HCT116 (cell line): ENCODE measurements around the gene IGFALS. TPM values are rescaled to one million over a fixed set of nuclear protein-coding genes. Genes with fewer than 3 reads are reported as not detected.
A peak's percentile ranks its signal among the peaks of the same experiment; 100 is the strongest.

Experiments
- ATAC-seq: fragments of 200-7000 bp; cut with Tn5 transposase; 2 replicates; pipeline ENCODE4 v1.9.1; 2020; ENCODE audit warnings: mild to moderate bottlenecking, moderate library complexity
- BruUV-seq: library from RNA; stranded (reverse); fragments of 400-500 nt; replicated peaks from 2 replicates; lab custom pipeline; 2021; lab: Mats Ljungman, UMichigan
- CTCF ChIA-PET: fragments of 300-600 bp; sonication (Branson Sonifier 250); formaldehyde crosslinking; loops from one replicate; lab custom pipeline; 2021; ENCODE audit warnings: antibody characterized with exemption; lab: Charles Lee
- POLR2A ChIA-PET: fragments of 300-600, 350-600 bp; sonication (Branson Sonifier 250); formaldehyde crosslinking; loops from one replicate; lab custom pipeline; 2021; ENCODE audit warnings: antibody characterized with exemption; lab: Charles Lee
- RAD21 ChIA-PET, 2 experiments: fragments of 300-600 bp; sonication (Branson Sonifier 250); formaldehyde crosslinking; loops; one replicate each; lab custom pipeline; 2023; ENCODE audit warnings: low total read pairs in 2 of 2; ENCODE audit not compliant: uncharacterized antibody in 2 of 2, unreplicated experiment in 2 of 2, low non-redundant PET in 1 of 2; lab: Charles Lee
- DNase-seq: peaks from one replicate; pipeline ENCODE4 v3.0.0-alpha.2; 2010; ENCODE audit warnings: low read depth, low spot score
- H2AFZ ChIP-seq: fragments of 200-600 bp; shearing (Covaris generic), sonication (generic); 2 replicates; pipeline ENCODE4 v1.6.1; 2017; ENCODE audit warnings: low read depth, mixed run types, mixed read lengths, antibody characterized with exemption, low read length; ENCODE audit not compliant: poor library complexity, severe bottlenecking
- H3K27ac ChIP-seq: 2 replicates; pipeline ENCODE4 v1.5.1; 2012; ENCODE audit warnings: low read depth, low read length
- H3K27me3 ChIP-seq: fragments of 200-600 bp; sonication (generic); 2 replicates; pipeline ENCODE4 v1.6.1; 2016; ENCODE audit warnings: mixed run types, low read length, mixed read lengths; ENCODE audit not compliant: insufficient read depth
- H3K36me3 ChIP-seq, 2 experiments: fragments of 200-500 bp in 1 of 2; fragments of 200-600 bp in 1 of 2; sonication (Bioruptor generic) in 1 of 2; sonication (generic) in 1 of 2; 2 replicates each; pipeline versions ENCODE4 v1.5.1 to v1.6.1; 2014 to 2016; ENCODE audit warnings: low read length in 2 of 2, inconsistent platforms in 1 of 2, mixed read lengths in 1 of 2, mixed run types in 1 of 2; ENCODE audit not compliant: insufficient read depth in 2 of 2, control insufficient read depth in 1 of 2
- H3K4me1 ChIP-seq, 2 experiments: fragments of 200-600 bp in 1 of 2; sonication (generic) in 1 of 2; 2 replicates each; pipeline versions ENCODE4 v1.5.1 to v1.6.1; 2012 to 2017; ENCODE audit warnings: low read length in 2 of 2, inconsistent platforms in 1 of 2, mild to moderate bottlenecking in 1 of 2, mixed read lengths in 1 of 2, mixed run types in 1 of 2, moderate library complexity in 1 of 2; ENCODE audit not compliant: insufficient read depth in 2 of 2, control insufficient read depth in 1 of 2
- H3K4me2 ChIP-seq: fragments of 200-600 bp; sonication (generic); 2 replicates; pipeline ENCODE4 v1.6.1; 2017; ENCODE audit warnings: mixed run types, low read length, mixed read lengths
- H3K4me3 ChIP-seq, 2 experiments: fragments of 200-600 bp in 1 of 2; sonication (generic) in 1 of 2; replicated peaks in 1 of 2; 2 replicates each; pipeline ENCODE4 v1.5.1; 2011 to 2016; ENCODE audit warnings: low read length in 2 of 2, control low read depth in 1 of 2, low read depth in 1 of 2, mild to moderate bottlenecking in 1 of 2, mixed read lengths in 1 of 2, mixed run types in 1 of 2
- H3K79me2 ChIP-seq: fragments of 200-600 bp; sonication (generic); 2 replicates; pipeline ENCODE4 v1.6.1; 2017; ENCODE audit warnings: mild to moderate bottlenecking, mixed run types, low read length, moderate library complexity, mixed read lengths; ENCODE audit not compliant: insufficient read depth
- H3K9ac ChIP-seq: fragments of 200-600 bp; sonication (generic); 2 replicates; pipeline ENCODE4 v1.6.1; 2016; ENCODE audit warnings: low read length, mixed read lengths
- H3K9me2 ChIP-seq: fragments of 200-600 bp; sonication (generic), shearing (Covaris generic); 2 replicates; pipeline ENCODE4 v1.6.1; 2017; ENCODE audit warnings: mixed run types, mild to moderate bottlenecking, moderate library complexity; ENCODE audit not compliant: insufficient read depth
- H3K9me3 ChIP-seq, 2 experiments: fragments of 200-500 bp in 1 of 2; fragments of 200-600 bp in 1 of 2; sonication (Bioruptor generic) in 1 of 2; sonication (generic) in 1 of 2; 2 replicates each; pipeline ENCODE4 v1.6.1; 2014 to 2017; ENCODE audit warnings: low read length in 2 of 2, mixed read lengths in 2 of 2, inconsistent platforms in 1 of 2, low read depth in 1 of 2, mild to moderate bottlenecking in 1 of 2, mixed run types in 1 of 2, moderate library complexity in 1 of 2; ENCODE audit not compliant: control insufficient read depth in 1 of 2, insufficient read depth in 1 of 2
- H4K20me1 ChIP-seq: fragments of 200-600 bp; sonication (generic), shearing (Covaris generic); 2 replicates; pipeline ENCODE4 v1.6.1; 2017; ENCODE audit warnings: mixed run types, mild to moderate bottlenecking, moderate library complexity; ENCODE audit not compliant: insufficient read depth
- CBX3 ChIP-seq: IDR thresholded peaks from 2 replicates; pipeline ENCODE4 v1.6.1; 2012; ENCODE audit warnings: low read depth
- EZH2phosphoT487 ChIP-seq: fragments of 200-600 bp; IDR thresholded peaks from 2 replicates; pipeline ENCODE4 v1.6.1; 2018; ENCODE audit warnings: antibody characterized with exemption, borderline replicate concordance
- FOSL1 ChIP-seq: IDR thresholded peaks from 2 replicates; pipeline ENCODE4 v1.6.1; 2012; ENCODE audit warnings: low read depth
- JUND ChIP-seq: IDR thresholded peaks from 2 replicates; pipeline ENCODE4 v1.6.1; 2012
- POLR2A ChIP-seq: IDR thresholded peaks from 2 replicates; pipeline ENCODE4 v1.7.0; 2011; ENCODE audit warnings: borderline replicate concordance; ENCODE audit not compliant: insufficient read depth, insufficient read length; ENCODE audit errors: extremely low read depth
- POLR2AphosphoS5 ChIP-seq: IDR thresholded peaks from 2 replicates; pipeline ENCODE4 v1.6.1; 2011; ENCODE audit warnings: mild to moderate bottlenecking, low read depth, low read length, moderate library complexity
- RAD21 ChIP-seq: IDR thresholded peaks from 2 replicates; pipeline ENCODE4 v1.6.1; 2012; ENCODE audit warnings: low read depth, mild to moderate bottlenecking
- SP1 ChIP-seq: IDR thresholded peaks from 2 replicates; pipeline ENCODE4 v1.6.1; 2012; ENCODE audit warnings: low read depth
- TCF7L2 ChIP-seq: IDR thresholded peaks from 2 replicates; pipeline ENCODE4 v1.7.0; 2011; ENCODE audit warnings: borderline replicate concordance, inconsistent platforms; ENCODE audit not compliant: insufficient read depth, insufficient read length; ENCODE audit errors: extremely low read depth
- ZBTB33 ChIP-seq: IDR thresholded peaks from 2 replicates; pipeline ENCODE4 v1.6.1; 2011; ENCODE audit warnings: mild to moderate bottlenecking, low read length, moderate library complexity; ENCODE audit not compliant: insufficient replicate concordance; ENCODE audit errors: extremely low read depth
- ZNF274 ChIP-seq: fragments of 200-500 bp; sonication (Bioruptor generic); IDR thresholded peaks from 2 replicates; pipeline ENCODE4 v1.6.1; 2014; ENCODE audit warnings: mild to moderate bottlenecking, low read depth, low read length, inconsistent platforms
- intact Hi-C: fragments of 100-400 bp; cut with micrococcal nuclease; formaldehyde crosslinking; loops from 2 replicates; pipeline ENCODE4 v1.10.0; 2022
- total RNA-seq: library from RNA; stranded (reverse); gene quantifications from one replicate; pipeline ENCODE4 v1.2.1, GENCODE V29; 2021; ENCODE audit not compliant: unreplicated experiment
- TF ChIP-seq, protein P1 (sequence below): IDR thresholded peaks from 2 replicates; pipeline ENCODE4 v1.6.1; 2012

The IGFALS gene
- total RNA-seq, 1 experiment from 2014 or later: 0.10 TPM

GRCh38 chr16:1769402-1770300 lies 23.9 kb downstream of the IGFALS start:
- POLR2A ChIA-PET: interaction anchor here (0.6 to 3.5 kb wide), 4 partner anchors 13 to 349 kb away, joined by 3 to 23 read pairs (median 3); partner anchors contain the start of genes JPT2, NUBP2, SPSB3 and UQCC4
- Histone ChIP-seq H3K36me3 (peaks cover 5 to 15% of the 10 kb centered on the region in 2 experiments; a peak in 3 of 4 replicates), H3K9me3 (no peaks in the 10 kb centered on the region), H3K9ac (peak overlapping the region; percentile 93), H3K27ac (peak overlapping the region; percentile 95), H3K4me2 (peak overlapping the region; percentile 100), H3K4me3 (peak overlapping the region; percentile 88 to 97), H3K4me1 (peaks cover 14 to 27% of the 10 kb centered on the region in 2 experiments), H4K20me1 (peaks cover 5% of the 10 kb centered on the region; the same call in 1 of the 2 replicates), H3K9me2 (no peaks in the 10 kb centered on the region), H3K79me2 (peaks cover 42% of the 10 kb centered on the region), H3K27me3 (no peaks in the 10 kb centered on the region), H2AFZ (no peak overlapping the region)
- RAD21 ChIA-PET: no interaction called here
- intact Hi-C loops: no loop called here
- CTCF ChIA-PET: interaction anchor here (1.1 to 1.4 kb wide), 2 partner anchors 64 kb away, joined by 3 to 4 read pairs; partner anchors contain the start of gene MAPK8IP3
- TF ChIP-seq TCF7L2: no peak
- TF ChIP-seq, protein P1, sequence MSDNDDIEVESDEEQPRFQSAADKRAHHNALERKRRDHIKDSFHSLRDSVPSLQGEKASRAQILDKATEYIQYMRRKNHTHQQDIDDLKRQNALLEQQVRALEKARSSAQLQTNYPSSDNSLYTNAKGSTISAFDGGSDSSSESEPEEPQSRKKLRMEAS: no peak
- TF ChIP-seq POLR2AphosphoS5: peak; percentile 46
- BruUV-seq: no TSS peak
- ATAC-seq: no peak
- DNase-seq: no peak

- ATAC-seq: no peak
- CTCF ChIA-PET: interaction anchor here (1.1 kb wide), 1 partner anchor 63 kb away, joined by 3 read pairs; the partner anchor contains the start of gene MAPK8IP3
- Histone ChIP-seq H3K9me2 (no peaks in the 10 kb centered on the region), H3K9me3 (no peaks in the 10 kb centered on the region), H3K9ac (no peak overlapping the region), H3K4me3 (no peak overlapping the region), H3K79me2 (peaks cover 35% of the 10 kb centered on the region), H4K20me1 (peaks cover 5% of the 10 kb centered on the region; the same call in 1 of the 2 replicates), H3K27ac (peak overlapping the region; percentile 95), H3K27me3 (no peaks in the 10 kb centered on the region), H3K4me2 (0 out of 2 replicates have a peak overlapping the region, but pooled peaks have one; percentile 100), H3K36me3 (peaks cover 5 to 15% of the 10 kb centered on the region in 2 experiments; a peak in 3 of 4 replicates), H2AFZ (no peak overlapping the region), H3K4me1 (peaks cover 8 to 22% of the 10 kb centered on the region in 2 experiments)
- intact Hi-C loops: no loop called here
- DNase-seq: no peak
- BruUV-seq: no TSS peak
- POLR2A ChIA-PET: no interaction called here
- TF ChIP-seq POLR2AphosphoS5: no peak
- TF ChIP-seq JUND: no peak
- no peak for TF ChIP-seq CBX3
- no peak for TF ChIP-seq TCF7L2
- TF ChIP-seq ZNF274: no peak
- no peak for TF ChIP-seq POLR2A
- TF ChIP-seq EZH2phosphoT487: no peak
- no peak for TF ChIP-seq FOSL1
- TF ChIP-seq ZBTB33: no peak
- TF ChIP-seq SP1: no peak
- no peak for TF ChIP-seq RAD21
- RAD21 ChIA-PET: no interaction called here
Observed at GRCh38 chr16:1768767-1769401, 24.6 kb downstream of the IGFALS start.
